Skeletal muscle satellite cell (primary cell): Measurements from ENCODE around the gene GMPR.

Source experiments
- H3K27me3 ChIP-seq: 2 replicates; pipeline ENCODE4 v1.7.0; 2013; ENCODE audit warnings: low read length; ENCODE audit not compliant: control insufficient read depth, insufficient read depth
- H3K36me3 ChIP-seq: 2 replicates; pipeline ENCODE4 v1.7.0; 2013; ENCODE audit warnings: mild to moderate bottlenecking, control low read depth, low read length; ENCODE audit not compliant: insufficient read depth
- H3K4me1 ChIP-seq: 2 replicates; pipeline ENCODE4 v1.7.0; 2013; ENCODE audit warnings: low read length; ENCODE audit not compliant: control insufficient read depth, insufficient read depth
- H3K4me2 ChIP-seq: 2 replicates; pipeline ENCODE4 v1.7.0; 2013; ENCODE audit warnings: mild to moderate bottlenecking, low read length
- H3K4me3 ChIP-seq: 2 replicates; pipeline ENCODE4 v1.7.0; 2013; ENCODE audit warnings: low read length
- H3K9ac ChIP-seq: 2 replicates; pipeline ENCODE4 v1.7.0; 2013; ENCODE audit warnings: mild to moderate bottlenecking, low read depth, low read length, moderate library complexity
- H3K9me3 ChIP-seq: replicated peaks from 2 replicates; pipeline ENCODE4 v1.7.0; 2013; ENCODE audit warnings: mild to moderate bottlenecking, control low read depth, low read length

GMPR gene

DNA sequence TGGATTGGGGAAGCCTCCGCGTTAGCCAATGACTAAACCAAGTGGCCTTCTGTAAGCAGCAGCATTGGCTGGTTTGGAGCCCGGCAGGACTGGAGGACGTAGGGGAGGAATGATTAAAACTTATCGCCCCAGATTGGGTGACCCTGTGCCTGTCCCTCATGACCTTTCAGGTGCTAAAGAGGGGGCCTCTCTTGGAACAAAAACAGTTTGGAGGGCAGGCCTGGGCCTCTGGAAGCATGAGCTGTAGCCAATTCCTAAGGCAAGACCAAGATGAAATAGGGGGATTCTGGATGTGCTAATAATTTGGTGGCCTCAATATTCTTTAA, 1.4 kb downstream of the GMPR start:
- Histone ChIP-seq H3K9ac (no peak overlapping the region), H3K27me3 (peaks cover 9% of the 10 kb centered on the region), H3K36me3 (no peaks in the 10 kb centered on the region), H3K4me2 (peak overlapping the region; percentile 99), H3K4me1 (peaks cover 39% of the 10 kb centered on the region), H3K9me3 (no peaks in the 10 kb centered on the region), H3K4me3 (no peak overlapping the region)

DNA sequence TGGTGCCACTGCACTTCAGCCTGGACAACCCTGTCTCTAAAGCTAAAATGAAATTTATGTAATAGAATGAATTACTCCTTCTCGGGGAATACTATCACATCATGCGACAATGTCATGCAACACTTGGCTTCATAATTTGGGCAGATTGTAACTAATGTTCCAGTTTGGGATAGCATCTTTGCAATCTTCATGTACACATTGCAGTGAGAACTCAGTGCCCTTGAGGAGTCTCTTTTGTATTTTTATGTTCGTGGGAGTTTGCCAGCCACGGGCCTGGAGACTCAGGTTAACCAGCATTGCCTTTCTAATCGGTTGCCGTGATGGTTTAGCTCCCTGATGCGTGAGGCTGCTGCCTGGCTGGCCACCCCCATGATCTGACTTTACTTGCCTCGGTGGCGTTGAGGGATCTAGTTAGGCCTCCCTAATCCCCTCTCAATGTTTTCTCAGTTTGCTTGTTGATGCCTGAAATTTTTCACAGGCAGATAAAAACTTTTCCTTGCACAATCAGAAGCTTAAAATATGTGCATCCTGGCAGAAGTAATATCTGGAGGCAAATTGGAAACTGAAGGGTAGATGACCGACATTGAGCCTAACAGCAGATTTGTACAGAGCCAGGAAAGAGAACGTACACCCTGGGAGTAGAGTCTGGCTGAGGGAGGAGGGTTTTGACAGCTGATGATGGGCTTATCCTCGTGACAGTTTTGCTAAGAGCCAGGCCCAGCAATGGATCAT, 2.4 kb downstream of the GMPR start:
- Histone ChIP-seq H3K36me3 (no peaks in the 10 kb centered on the region), H3K4me3 (no peak overlapping the region), H3K4me1 (peaks cover 43% of the 10 kb centered on the region), H3K9ac (no peak overlapping the region), H3K27me3 (peaks cover 3% of the 10 kb centered on the region), H3K9me3 (no peaks in the 10 kb centered on the region), H3K4me2 (no peak overlapping the region)

DNA sequence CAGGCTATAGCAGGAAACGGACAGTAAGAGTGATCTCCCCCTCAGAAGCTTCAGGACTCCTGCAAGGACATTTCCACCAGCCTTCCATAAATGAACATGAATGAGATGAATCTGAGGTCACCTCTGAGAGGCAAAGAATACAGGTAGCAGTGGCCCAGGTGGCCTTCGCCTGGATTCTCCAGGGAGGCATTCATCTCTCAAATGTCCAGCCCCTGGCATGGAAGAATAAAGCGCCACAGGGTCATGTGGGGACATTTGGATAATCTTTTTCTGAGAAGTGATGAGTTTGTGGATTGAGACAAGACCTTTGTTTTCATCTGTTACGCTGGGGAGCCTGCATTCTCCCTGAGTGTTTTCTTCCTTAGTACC, 2.9 kb downstream of the GMPR start:
- Histone ChIP-seq H3K4me2 (no peak overlapping the region), H3K4me3 (no peak overlapping the region), H3K4me1 (peaks cover 38% of the 10 kb centered on the region), H3K9me3 (no peaks in the 10 kb centered on the region), H3K36me3 (no peaks in the 10 kb centered on the region), H3K9ac (no peak overlapping the region), H3K27me3 (no peaks in the 10 kb centered on the region)

DNA sequence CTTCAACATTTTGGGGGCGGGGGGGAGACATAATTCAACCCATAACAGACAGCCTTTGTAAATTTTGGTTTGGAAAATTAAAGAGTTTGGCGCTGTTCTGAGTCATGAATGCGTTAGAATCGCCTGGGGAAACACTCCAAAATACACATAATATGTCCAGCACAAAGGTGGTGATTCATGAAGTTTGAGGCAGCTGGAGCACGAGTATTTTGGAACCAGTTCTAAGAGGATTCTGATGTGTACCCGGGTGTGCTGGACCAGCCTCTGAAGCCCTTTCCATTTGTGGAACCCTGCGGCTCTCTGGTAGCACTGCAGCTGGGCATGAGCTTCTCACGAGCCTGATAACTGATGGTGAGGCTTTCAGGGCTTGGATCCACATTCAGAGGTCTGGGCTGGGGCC, 4.7 kb downstream of the GMPR start:
- peaks cover 29% of the 10 kb centered on the region for H3K4me1 ChIP-seq
- H3K9me3 ChIP-seq, result no peaks in the 10 kb centered on the region
- no peak overlapping the region for H3K4me3 ChIP-seq
- no peak overlapping the region for H3K9ac ChIP-seq
- no peaks in the 10 kb centered on the region for H3K27me3 ChIP-seq
- peak overlapping the region; percentile 27 for H3K4me2 ChIP-seq
- no peaks in the 10 kb centered on the region for H3K36me3 ChIP-seq

DNA sequence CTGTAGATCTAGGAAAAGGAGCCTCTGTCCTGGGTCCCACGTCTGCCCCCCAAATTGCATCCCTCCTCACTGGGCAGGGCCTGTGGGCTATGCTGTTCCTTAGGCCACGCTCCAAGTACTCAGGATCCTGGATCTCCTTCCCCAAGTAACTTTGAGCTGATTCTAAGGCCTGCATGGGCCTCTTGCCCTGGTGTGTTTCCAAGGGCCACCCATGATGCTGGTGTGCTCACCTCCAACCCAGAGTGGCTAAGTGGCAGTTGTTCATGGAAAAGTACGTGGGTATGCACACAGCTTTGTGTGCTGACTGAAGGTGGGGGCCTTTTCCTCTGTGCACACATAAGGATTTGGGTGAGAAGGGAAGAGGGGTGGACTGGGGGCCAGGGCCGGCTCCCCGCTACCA, 5.3 kb downstream of the GMPR start:
- H3K36me3 ChIP-seq, result no peaks in the 10 kb centered on the region
- no peaks in the 10 kb centered on the region for H3K27me3 ChIP-seq

DNA sequence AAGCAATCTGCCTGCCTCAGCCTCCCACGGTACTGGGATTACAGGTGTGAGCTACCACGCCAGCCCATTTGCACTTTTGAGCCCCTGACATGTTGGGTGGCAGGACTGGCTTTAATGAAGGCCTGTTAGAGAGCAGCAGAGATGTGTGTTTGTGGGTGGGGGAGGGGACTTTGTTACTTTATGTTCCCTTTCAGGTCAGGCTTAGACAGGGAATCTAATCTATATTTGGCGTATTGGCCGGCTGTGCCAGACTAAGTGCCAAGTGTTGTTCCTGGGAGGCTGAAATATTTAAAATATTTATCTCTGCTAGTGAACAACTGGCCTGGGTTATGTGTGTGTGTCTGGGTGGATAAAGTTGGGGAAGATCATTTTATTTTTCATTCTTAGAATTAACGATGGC, 6.1 kb downstream of the GMPR start:
- H3K4me2 ChIP-seq, result no peak overlapping the region
- H3K9ac ChIP-seq, result no peak overlapping the region
- H3K4me3 ChIP-seq, result no peak overlapping the region
- H3K27me3 ChIP-seq, result no peaks in the 10 kb centered on the region
- H3K36me3 ChIP-seq, result no peaks in the 10 kb centered on the region
- H3K4me1 ChIP-seq, result peaks cover 25% of the 10 kb centered on the region
- no peaks in the 10 kb centered on the region for H3K9me3 ChIP-seq

More for the DNA sequence above, 5.3 kb downstream of the GMPR start:
- no peak overlapping the region for H3K4me2 ChIP-seq
- H3K4me3 ChIP-seq, result no peak overlapping the region
- H3K4me1 ChIP-seq, result peaks cover 29% of the 10 kb centered on the region
- H3K9me3 ChIP-seq, result no peaks in the 10 kb centered on the region
- no peak overlapping the region for H3K9ac ChIP-seq

DNA sequence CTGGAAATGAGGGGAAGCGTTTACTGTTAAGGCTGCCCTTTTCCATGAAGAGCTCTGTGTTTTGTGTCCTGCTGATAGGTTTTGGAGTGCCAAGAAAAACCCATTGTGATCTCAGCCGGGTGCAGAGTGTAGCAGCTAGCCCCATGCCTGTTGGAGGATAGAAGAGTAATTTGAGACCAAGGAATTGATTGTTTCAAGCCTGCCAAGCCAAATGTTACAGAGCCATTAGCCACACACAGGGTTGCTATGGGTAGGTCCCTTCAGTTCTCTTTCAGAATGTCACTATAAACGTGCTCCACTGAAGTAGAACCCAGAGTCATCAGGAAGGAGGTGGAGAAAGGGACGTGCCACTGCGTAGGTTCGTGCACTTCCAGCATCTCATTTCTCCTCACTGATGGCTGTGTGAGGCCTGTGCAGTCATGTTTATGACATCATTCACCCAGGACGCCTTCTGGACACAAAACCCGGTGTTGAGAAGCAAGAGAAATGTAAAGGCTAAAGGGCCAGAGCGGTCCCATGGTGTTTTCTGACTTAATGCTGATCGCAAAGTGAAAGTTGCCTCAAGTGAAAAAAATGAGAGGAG, 6.6 kb downstream of the GMPR start:
- H3K4me2 ChIP-seq, result no peak overlapping the region
- no peaks in the 10 kb centered on the region for H3K27me3 ChIP-seq
- H3K36me3 ChIP-seq, result no peaks in the 10 kb centered on the region
- H3K9me3 ChIP-seq, result no peaks in the 10 kb centered on the region
- H3K9ac ChIP-seq, result no peak overlapping the region
- H3K4me3 ChIP-seq, result no peak overlapping the region
- H3K4me1 ChIP-seq, result peaks cover 22% of the 10 kb centered on the region

DNA sequence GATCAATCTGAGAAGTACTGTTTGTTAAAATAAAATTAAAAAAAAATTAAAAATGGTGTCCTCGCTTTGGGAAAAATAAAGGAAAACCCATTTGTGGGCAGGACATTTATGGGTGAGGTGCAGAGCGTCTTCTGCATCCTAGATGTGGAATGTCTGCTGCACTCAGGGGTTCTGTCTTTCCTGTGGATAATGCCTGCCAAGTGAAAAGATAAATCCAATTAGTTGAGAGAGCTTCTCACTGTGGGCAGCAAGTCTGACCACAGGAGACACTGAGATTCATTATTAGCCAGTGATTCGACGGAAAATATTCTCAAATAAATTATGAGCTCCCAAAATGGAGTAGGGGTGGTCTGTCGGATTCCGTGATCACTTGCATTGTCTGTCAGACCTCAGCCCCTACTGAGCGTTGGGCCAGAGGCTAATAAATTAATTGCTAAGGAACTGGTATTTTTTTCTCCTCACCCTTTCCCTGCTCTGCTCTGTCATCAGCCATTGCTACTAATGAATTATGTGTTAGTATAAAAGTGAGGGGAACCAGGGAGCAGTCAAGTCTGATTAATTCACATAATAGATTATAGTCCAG, 10.0 kb downstream of the GMPR start:
- no peaks in the 10 kb centered on the region for H3K27me3 ChIP-seq
- H3K9ac ChIP-seq, result no peak overlapping the region
- no peak overlapping the region for H3K4me2 ChIP-seq
- H3K4me1 ChIP-seq, result peaks cover 10% of the 10 kb centered on the region
- H3K36me3 ChIP-seq, result no peaks in the 10 kb centered on the region
- no peak overlapping the region for H3K4me3 ChIP-seq
- no peaks in the 10 kb centered on the region for H3K9me3 ChIP-seq

DNA sequence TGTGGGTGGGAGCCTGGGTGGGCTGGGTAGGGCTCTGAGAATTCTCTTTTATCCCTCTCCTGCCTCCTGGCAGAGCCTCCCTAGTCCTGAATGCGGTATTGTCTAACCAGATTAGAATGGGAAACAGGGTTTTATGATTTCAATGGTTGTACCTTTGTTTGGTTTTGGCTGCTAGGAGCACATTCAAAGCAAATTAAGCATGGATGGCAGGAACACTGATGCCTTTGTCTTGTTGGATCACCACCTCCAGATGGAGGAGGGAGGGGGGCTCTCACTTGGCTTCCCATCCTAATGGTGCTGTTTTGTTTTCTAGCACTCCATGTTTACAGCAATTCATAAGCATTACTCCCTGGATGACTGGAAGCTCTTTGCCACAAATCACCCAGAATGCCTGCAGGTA, 11.6 kb downstream of the GMPR start:
- Histone ChIP-seq H3K9me3 (no peaks in the 10 kb centered on the region), H3K36me3 (no peaks in the 10 kb centered on the region), H3K27me3 (no peaks in the 10 kb centered on the region), H3K4me3 (no peak overlapping the region), H3K9ac (no peak overlapping the region), H3K4me1 (peaks cover 1% of the 10 kb centered on the region), H3K4me2 (no peak overlapping the region)

DNA sequence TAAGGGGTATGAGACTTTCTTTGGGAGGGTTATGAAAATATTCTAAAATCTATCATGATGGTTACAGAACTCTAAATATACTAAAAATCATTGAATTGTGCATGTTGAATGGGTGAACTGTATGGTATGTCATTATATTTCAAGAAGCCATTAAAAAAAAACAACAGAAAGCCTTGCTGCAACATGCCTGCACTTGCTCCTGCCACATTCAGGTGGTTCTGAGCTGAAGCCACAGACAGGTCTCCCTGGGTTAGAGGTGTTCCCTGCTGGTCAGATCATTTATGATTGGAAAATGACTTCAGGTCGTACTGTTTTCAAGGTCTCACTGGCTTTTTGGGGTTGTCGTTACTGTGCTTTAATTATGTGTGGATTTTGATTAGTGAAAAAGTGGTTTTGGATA, 13.3 kb downstream of the GMPR start:
- Histone ChIP-seq H3K4me1 (no peaks in the 10 kb centered on the region), H3K4me2 (no peak overlapping the region), H3K9me3 (no peaks in the 10 kb centered on the region), H3K4me3 (no peak overlapping the region), H3K27me3 (no peaks in the 10 kb centered on the region), H3K9ac (no peak overlapping the region), H3K36me3 (no peaks in the 10 kb centered on the region)

DNA sequence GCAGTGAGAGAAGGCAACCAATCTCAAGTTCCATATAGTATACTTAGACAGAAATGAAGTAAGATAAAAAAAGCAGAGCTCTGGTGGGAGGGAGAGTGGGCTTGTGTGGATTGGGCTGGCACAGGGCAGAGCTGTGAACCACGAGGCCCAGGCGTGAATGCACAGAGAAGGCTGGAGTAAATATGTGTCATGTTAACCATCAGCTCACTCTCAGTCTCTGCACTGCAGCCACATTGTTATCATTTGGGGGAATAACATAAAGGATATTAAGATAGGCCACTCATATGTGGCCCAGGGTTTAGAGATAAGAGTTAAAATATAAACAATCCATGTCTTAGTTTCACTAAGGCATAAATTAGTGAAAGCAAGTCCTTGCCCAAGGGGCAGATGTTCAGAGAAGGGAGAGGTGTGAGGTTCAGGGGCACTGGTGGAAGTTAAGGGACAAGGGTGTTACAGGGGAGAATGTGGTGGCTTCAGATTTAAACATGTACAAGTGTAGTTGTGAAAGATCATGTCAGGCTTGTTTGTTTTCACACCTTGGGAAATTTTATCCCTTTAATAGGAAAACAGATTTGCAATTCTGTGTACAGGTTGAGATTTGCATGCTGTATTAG, 14.4 kb downstream of the GMPR start:
- Histone ChIP-seq H3K36me3 (no peaks in the 10 kb centered on the region), H3K9ac (no peak overlapping the region), H3K9me3 (no peaks in the 10 kb centered on the region), H3K27me3 (no peaks in the 10 kb centered on the region), H3K4me1 (no peaks in the 10 kb centered on the region), H3K4me2 (no peak overlapping the region), H3K4me3 (no peak overlapping the region)
